ENCODE results near the gene SERPINE1.

SERPINE1 gene

DNA sequence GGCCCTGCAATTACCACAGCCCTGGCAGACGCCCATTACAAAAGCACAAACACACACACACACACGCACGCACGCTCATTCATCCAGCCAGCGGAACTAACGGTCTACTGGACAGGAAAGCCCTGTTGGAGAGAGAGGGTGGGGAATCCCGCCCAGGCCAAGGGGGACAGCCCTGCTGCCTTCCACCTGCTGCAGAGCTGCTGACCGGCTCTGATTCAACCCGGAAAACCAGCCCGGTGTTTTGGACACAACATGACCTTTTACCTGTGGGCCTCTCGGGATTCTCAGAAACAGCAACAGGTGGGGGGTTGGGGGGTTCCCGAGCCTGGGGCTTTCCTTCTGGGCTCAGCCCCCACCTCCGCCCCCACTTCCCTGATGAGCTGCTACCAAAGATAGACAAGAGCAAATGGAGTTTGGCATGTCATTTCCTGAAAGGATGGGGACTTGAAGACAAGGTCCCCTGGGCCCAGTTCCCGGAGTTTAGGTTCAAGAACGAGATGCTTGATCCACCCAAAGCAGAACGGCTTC is 18.5 kb upstream of the SERPINE1 start:
- Histone ChIP-seq H3K4me3 (ENCODE audit: low read depth in 1 of 2, low read length in 2 of 2) (no peak overlapping the region), H3K4me1 (ENCODE audit: insufficient read depth, low read length) (no peaks in the 10 kb centered on the region), H3K27me3 (ENCODE audit: insufficient read depth, low read length, poor library complexity) (no peaks in the 10 kb centered on the region), H4K20me1 (ENCODE audit: insufficient read depth, low read length) (no peaks in the 10 kb centered on the region), H3K27ac (ENCODE audit: low read length) (no peak overlapping the region), H2AFZ (ENCODE audit: low read depth, low read length) (no peak overlapping the region), H3K36me3 (ENCODE audit: insufficient read depth, low read length) (no peaks in the 10 kb centered on the region), H3K79me2 (ENCODE audit: insufficient read depth, low read length) (no peaks in the 10 kb centered on the region), H3K9me3 (ENCODE audit: insufficient read depth, low read length, severe bottlenecking) (no peaks in the 10 kb centered on the region), H3K4me2 (ENCODE audit: insufficient read depth, low read length) (no peak overlapping the region), H3K9ac (ENCODE audit: low read depth, low read length) (no peak overlapping the region)
- no peak for DNase-seq
- ATAC-seq (ENCODE audit: insufficient read depth, low read depth), result no peak
- TF ChIP-seq, protein P1, sequence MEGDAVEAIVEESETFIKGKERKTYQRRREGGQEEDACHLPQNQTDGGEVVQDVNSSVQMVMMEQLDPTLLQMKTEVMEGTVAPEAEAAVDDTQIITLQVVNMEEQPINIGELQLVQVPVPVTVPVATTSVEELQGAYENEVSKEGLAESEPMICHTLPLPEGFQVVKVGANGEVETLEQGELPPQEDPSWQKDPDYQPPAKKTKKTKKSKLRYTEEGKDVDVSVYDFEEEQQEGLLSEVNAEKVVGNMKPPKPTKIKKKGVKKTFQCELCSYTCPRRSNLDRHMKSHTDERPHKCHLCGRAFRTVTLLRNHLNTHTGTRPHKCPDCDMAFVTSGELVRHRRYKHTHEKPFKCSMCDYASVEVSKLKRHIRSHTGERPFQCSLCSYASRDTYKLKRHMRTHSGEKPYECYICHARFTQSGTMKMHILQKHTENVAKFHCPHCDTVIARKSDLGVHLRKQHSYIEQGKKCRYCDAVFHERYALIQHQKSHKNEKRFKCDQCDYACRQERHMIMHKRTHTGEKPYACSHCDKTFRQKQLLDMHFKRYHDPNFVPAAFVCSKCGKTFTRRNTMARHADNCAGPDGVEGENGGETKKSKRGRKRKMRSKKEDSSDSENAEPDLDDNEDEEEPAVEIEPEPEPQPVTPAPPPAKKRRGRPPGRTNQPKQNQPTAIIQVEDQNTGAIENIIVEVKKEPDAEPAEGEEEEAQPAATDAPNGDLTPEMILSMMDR (IDR thresholded peaks at IDR 0.05; ENCODE audit: borderline replicate concordance, extremely low read depth, low read length, poor library complexity, severe bottlenecking), result no peak
- no peak for TF ChIP-seq EZH2 (IDR thresholded peaks at IDR 0.05; ENCODE audit: borderline replicate concordance, low read depth, low read length, severe bottlenecking)

DNA sequence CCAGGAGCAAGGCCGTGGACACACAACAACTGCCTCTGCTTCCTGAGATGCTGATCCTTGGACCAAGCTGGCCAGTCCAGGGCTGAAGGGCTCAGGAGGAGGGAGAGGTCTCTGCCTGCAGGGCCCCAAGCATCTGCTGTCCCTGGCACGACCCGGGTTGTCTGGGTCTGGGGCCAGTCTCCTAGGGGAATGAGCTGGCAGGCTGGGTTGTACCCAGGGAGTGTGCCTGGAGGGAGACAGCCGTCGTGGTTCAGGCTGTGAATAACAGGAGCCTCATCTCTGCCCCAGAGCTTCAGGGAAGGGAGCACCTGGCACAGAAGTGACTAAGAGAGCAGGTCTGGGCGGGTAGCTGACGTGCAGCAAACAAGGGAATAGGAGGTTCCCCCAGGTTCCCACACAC is 17.9 kb upstream of the SERPINE1 start:
- H3K27me3 ChIP-seq (ENCODE audit: insufficient read depth, low read length, poor library complexity), result no peaks in the 10 kb centered on the region
- ATAC-seq (ENCODE audit: insufficient read depth, low read depth), result no peak

DNA sequence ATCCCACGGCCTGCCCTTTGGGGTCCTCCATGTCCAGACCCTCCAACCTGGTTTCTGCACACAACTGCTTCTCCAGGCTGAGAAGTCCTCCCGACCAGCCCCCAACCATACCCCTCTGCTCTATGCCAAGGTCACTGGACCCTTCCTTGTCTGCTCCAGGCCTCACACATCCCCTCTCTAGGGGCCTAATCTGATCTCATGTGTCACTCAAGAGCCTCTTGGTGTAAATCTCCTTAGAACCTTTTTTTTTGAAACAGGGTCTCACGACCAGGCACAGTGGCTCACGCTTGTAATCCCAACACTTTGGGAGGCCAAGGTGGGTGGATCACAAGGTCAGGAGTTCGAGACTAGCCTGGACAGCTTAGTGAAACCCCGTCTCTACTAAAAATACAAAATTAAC is 17.5 kb upstream of the SERPINE1 start:
- no peaks in the 10 kb centered on the region for H3K27me3 ChIP-seq (ENCODE audit: insufficient read depth, low read length, poor library complexity)
- no peak for TF ChIP-seq EZH2 (IDR thresholded peaks at IDR 0.05; ENCODE audit: borderline replicate concordance, low read depth, low read length, severe bottlenecking)
- TF ChIP-seq, protein P1 (IDR thresholded peaks at IDR 0.05; ENCODE audit: borderline replicate concordance, extremely low read depth, low read length, poor library complexity, severe bottlenecking), result no peak
- H2AFZ ChIP-seq (ENCODE audit: low read depth, low read length), result no peak overlapping the region
- H3K4me1 ChIP-seq (ENCODE audit: insufficient read depth, low read length), result no peaks in the 10 kb centered on the region
- ATAC-seq (ENCODE audit: insufficient read depth, low read depth), result no peak
- no peak overlapping the region for H3K4me2 ChIP-seq (ENCODE audit: insufficient read depth, low read length)
- no peak overlapping the region for H3K4me3 ChIP-seq (ENCODE audit: low read depth in 1 of 2, low read length in 2 of 2)
- no peaks in the 10 kb centered on the region for H4K20me1 ChIP-seq (ENCODE audit: insufficient read depth, low read length)
- no peak overlapping the region for H3K9ac ChIP-seq (ENCODE audit: low read depth, low read length)
- H3K27ac ChIP-seq (ENCODE audit: low read length), result no peak overlapping the region
- DNase-seq, result no peak
- H3K9me3 ChIP-seq (ENCODE audit: insufficient read depth, low read length, severe bottlenecking), result no peaks in the 10 kb centered on the region
- no peaks in the 10 kb centered on the region for H3K79me2 ChIP-seq (ENCODE audit: insufficient read depth, low read length)
- no peaks in the 10 kb centered on the region for H3K36me3 ChIP-seq (ENCODE audit: insufficient read depth, low read length)

More for the DNA sequence above, 17.9 kb upstream of the SERPINE1 start:
- TF ChIP-seq EZH2 (IDR thresholded peaks at IDR 0.05; ENCODE audit: borderline replicate concordance, low read depth, low read length, severe bottlenecking), result no peak
- TF ChIP-seq, protein P1 (IDR thresholded peaks at IDR 0.05; ENCODE audit: borderline replicate concordance, extremely low read depth, low read length, poor library complexity, severe bottlenecking), result no peak
- H3K4me3 ChIP-seq (ENCODE audit: low read depth in 1 of 2, low read length in 2 of 2), result no peak overlapping the region
- H3K4me1 ChIP-seq (ENCODE audit: insufficient read depth, low read length), result no peaks in the 10 kb centered on the region
- no peaks in the 10 kb centered on the region for H3K79me2 ChIP-seq (ENCODE audit: insufficient read depth, low read length)
- H3K4me2 ChIP-seq (ENCODE audit: insufficient read depth, low read length), result no peak overlapping the region
- DNase-seq, result no peak
- no peaks in the 10 kb centered on the region for H3K36me3 ChIP-seq (ENCODE audit: insufficient read depth, low read length)
- H4K20me1 ChIP-seq (ENCODE audit: insufficient read depth, low read length), result no peaks in the 10 kb centered on the region
- H2AFZ ChIP-seq (ENCODE audit: low read depth, low read length), result no peak overlapping the region
- H3K27ac ChIP-seq (ENCODE audit: low read length), result no peak overlapping the region
- no peak overlapping the region for H3K9ac ChIP-seq (ENCODE audit: low read depth, low read length)
- H3K9me3 ChIP-seq (ENCODE audit: insufficient read depth, low read length, severe bottlenecking), result no peaks in the 10 kb centered on the region

DNA sequence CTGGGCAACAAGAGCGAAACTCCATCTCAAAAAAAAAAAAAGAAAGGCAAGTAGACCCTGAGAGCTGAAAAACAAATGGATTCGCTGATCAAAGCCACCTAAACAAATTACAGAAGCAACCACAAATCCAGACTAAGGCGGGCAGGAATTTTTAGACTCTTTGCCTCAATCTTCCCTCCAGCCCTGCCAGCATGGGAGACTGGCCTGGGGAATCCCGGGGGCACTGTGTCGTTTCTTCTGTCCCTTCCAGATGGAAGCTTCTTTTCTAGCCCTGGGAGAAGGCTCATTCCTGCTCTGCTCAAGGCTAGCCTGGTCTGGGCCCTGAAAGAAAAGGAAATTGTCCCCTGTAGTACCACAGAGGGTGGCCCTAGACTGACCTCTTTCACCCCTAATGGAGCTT is 15.6 kb upstream of the SERPINE1 start:
- ATAC-seq (ENCODE audit: insufficient read depth, low read depth) (no peak), DNase-seq (no peak)
- Histone ChIP-seq H3K27me3 (ENCODE audit: insufficient read depth, low read length, poor library complexity) (no peaks in the 10 kb centered on the region), H3K36me3 (ENCODE audit: insufficient read depth, low read length) (no peaks in the 10 kb centered on the region), H3K27ac (ENCODE audit: low read length) (no peak overlapping the region), H3K4me1 (ENCODE audit: insufficient read depth, low read length) (no peaks in the 10 kb centered on the region), H3K79me2 (ENCODE audit: insufficient read depth, low read length) (no peaks in the 10 kb centered on the region), H3K4me3 (ENCODE audit: low read depth in 1 of 2, low read length in 2 of 2) (no peak overlapping the region), H3K9me3 (ENCODE audit: insufficient read depth, low read length, severe bottlenecking) (no peaks in the 10 kb centered on the region), H2AFZ (ENCODE audit: low read depth, low read length) (no peak overlapping the region), H3K9ac (ENCODE audit: low read depth, low read length) (no peak overlapping the region), H4K20me1 (ENCODE audit: insufficient read depth, low read length) (no peaks in the 10 kb centered on the region), H3K4me2 (ENCODE audit: insufficient read depth, low read length) (no peak overlapping the region)
- TF ChIP-seq EZH2 (IDR thresholded peaks at IDR 0.05; ENCODE audit: borderline replicate concordance, low read depth, low read length, severe bottlenecking), result no peak
- TF ChIP-seq, protein P1 (IDR thresholded peaks at IDR 0.05; ENCODE audit: borderline replicate concordance, extremely low read depth, low read length, poor library complexity, severe bottlenecking), result no peak
